SK-N-SH (cell line): ENCODE results near the gene CDH13.

Source experiments
- CHD2 ChIP-seq: fragments of 150-350 bp; IDR thresholded peaks from 2 replicates; pipeline ENCODE4 v1.6.1; 2018; ENCODE audit warnings: low read length; ENCODE audit not compliant: partially characterized antibody
- CTCF ChIP-seq: fragments of 200-600 bp; sonication (generic); IDR thresholded peaks from 2 replicates; pipeline ENCODE4 v1.6.1; 2017; ENCODE audit warnings: antibody characterized with exemption, mild to moderate bottlenecking, moderate library complexity
- EP300 ChIP-seq, 2 experiments: IDR thresholded peaks; 2 replicates each; pipeline versions ENCODE4 v1.4.0 to v1.6.1; 2012; ENCODE audit warnings: borderline replicate concordance in 1 of 2, low read depth in 1 of 2, low read length in 1 of 2
- EZH2phosphoT487 ChIP-seq: fragments of 200-600 bp; sonication (generic); IDR thresholded peaks from 2 replicates; pipeline ENCODE4 v1.6.1; 2017; ENCODE audit warnings: low read depth, mixed run types, mild to moderate bottlenecking, antibody characterized with exemption, moderate library complexity, borderline replicate concordance
- FOXM1 ChIP-seq: IDR thresholded peaks from 2 replicates; pipeline ENCODE4 v1.4.0; 2012; ENCODE audit warnings: low read depth, mild to moderate bottlenecking
- GABPA ChIP-seq: IDR thresholded peaks from 2 replicates; pipeline ENCODE4 v1.4.0; 2012; ENCODE audit warnings: low read depth, mild to moderate bottlenecking
- IRF3 ChIP-seq: fragments of 150-350 bp; IDR thresholded peaks from 2 replicates; pipeline ENCODE4 v1.6.1; 2016; ENCODE audit warnings: mild to moderate bottlenecking, low read depth, low read length
- MXI1 ChIP-seq: IDR thresholded peaks from 2 replicates; pipeline ENCODE4 v1.6.1; 2012; ENCODE audit warnings: mild to moderate bottlenecking, low read depth, low read length, improper control_type of control experiment
- PBX3 ChIP-seq: IDR thresholded peaks from 2 replicates; pipeline ENCODE4; 2012
- RAD21 ChIP-seq: IDR thresholded peaks from 2 replicates; pipeline ENCODE4 v1.6.1; 2012; ENCODE audit warnings: mild to moderate bottlenecking, low read length
- REST ChIP-seq: IDR thresholded peaks from 2 replicates; pipeline ENCODE4 v1.6.1; 2012; ENCODE audit warnings: mild to moderate bottlenecking, low read depth, low read length, moderate library complexity
- SIN3A ChIP-seq: IDR thresholded peaks from 2 replicates; pipeline ENCODE4 v1.6.1; 2012; ENCODE audit warnings: low read depth, mild to moderate bottlenecking, low read length, moderate library complexity, borderline replicate concordance
- SMC3 ChIP-seq: IDR thresholded peaks from 2 replicates; pipeline ENCODE4 v1.6.1; 2012; ENCODE audit warnings: low read depth, low read length, improper control_type of control experiment

GRCh38 chr16:83554096-83554495 lies 927.3 kb downstream of the CDH13 start:
- TF ChIP-seq CTCF (no peak), FOXM1 (no peak), RAD21 (no peak), PBX3 (no peak), REST (no peak), SIN3A (no peak), CHD2 (no peak), EP300 (IDR thresholded peaks at IDR 0.05; ENCODE audit: borderline replicate concordance in 1 of 2, low read depth in 1 of 2, low read length in 1 of 2) (no peak), SMC3 (no peak), EZH2phosphoT487 (no peak), MXI1 (no peak), GABPA (no peak), IRF3 (no peak)
